Gastrocnemius medialis (tissue), 4 donors: ENCODE results near the gene ATP6V1F.

Source experiments
- CTCF ChIP-seq, 5 experiments: fragments of 450-650 bp in 3 of 5; fragments of 200-600 bp in 2 of 5; sonication (generic) in 2 of 5; IDR thresholded peaks in 4 of 5; conservative IDR thresholded peaks in 1 of 5; 1 replicate in 4 of 5; 2 replicates in 1 of 5; pipeline ENCODE4 v1.5.1; 2016 to 2019; ENCODE audit warnings: antibody characterized with exemption in 5 of 5, mild to moderate bottlenecking in 3 of 5, moderate library complexity in 3 of 5
- POLR2A ChIP-seq, 2 donors: fragments of 450-650 bp; IDR thresholded peaks; one replicate each; pipeline ENCODE4 v1.6.1; 2017; ENCODE audit warnings: antibody characterized with exemption in 2 of 2, mild to moderate bottlenecking in 2 of 2, moderate library complexity in 2 of 2

GRCh38 chr7:128876978-128877755 lies 14.5 kb downstream of the ATP6V1F start:
- TF ChIP-seq CTCF (IDR thresholded peaks at IDR 0.05 in 4 of 5, conservative IDR thresholded peaks at IDR 0.05 in 1 of 5) (no peak), POLR2A (IDR thresholded peaks at IDR 0.05) (no peak)
